Astrocyte (in vitro differentiated cells and primary cell): Measurements from ENCODE around the gene FMNL1. TPM values are rescaled to one million over a fixed set of nuclear protein-coding genes. Genes with fewer than 3 reads are reported as not detected.

ENCODE experiments used
- DNase-seq: peaks from one replicate; pipeline ENCODE4 v3.0.0-alpha.2; 2010; ENCODE audit warnings: low read depth
- FAIRE-seq: peaks from 2 replicates; lab custom pipeline; 2011; peaks lifted over from hg19 to GRCh38; lab: Jason Lieb, UNC
- H2AFZ ChIP-seq: 2 replicates; pipeline ENCODE4 v1.6.0; 2012; ENCODE audit warnings: low read depth, low read length, inconsistent platforms
- H3K27ac ChIP-seq: 2 replicates; pipeline ENCODE4 v1.5.1; 2011; ENCODE audit warnings: low read depth, low read length, inconsistent platforms
- H3K27me3 ChIP-seq: 2 replicates; pipeline ENCODE4 v1.6.0; 2011; ENCODE audit warnings: low read length, inconsistent platforms; ENCODE audit not compliant: insufficient read depth
- H3K36me3 ChIP-seq: 2 replicates; pipeline ENCODE4 v1.5.1; 2011; ENCODE audit warnings: low read length, inconsistent platforms; ENCODE audit not compliant: insufficient read depth
- H3K4me1 ChIP-seq: 2 replicates; pipeline ENCODE4 v1.5.1; 2011; ENCODE audit warnings: low read length, inconsistent platforms; ENCODE audit not compliant: insufficient read depth
- H3K4me2 ChIP-seq: 2 replicates; pipeline ENCODE4 v1.6.0; 2012; ENCODE audit warnings: low read length, inconsistent platforms
- H3K4me3 ChIP-seq: 2 replicates; pipeline ENCODE4 v1.5.1; 2011; ENCODE audit warnings: low read depth, mild to moderate bottlenecking, low read length, inconsistent platforms; ENCODE audit not compliant: insufficient read depth
- H3K79me2 ChIP-seq: 2 replicates; pipeline ENCODE4 v1.6.0; 2012; ENCODE audit warnings: mild to moderate bottlenecking, low read length, inconsistent platforms; ENCODE audit not compliant: insufficient read depth
- H3K9ac ChIP-seq: 2 replicates; pipeline ENCODE4 v1.6.0; 2012; ENCODE audit warnings: mild to moderate bottlenecking, low read length, inconsistent platforms
- H3K9me3 ChIP-seq: 2 replicates; pipeline ENCODE4 v1.5.1; 2012; ENCODE audit warnings: low read depth, mild to moderate bottlenecking, low read length, inconsistent platforms; ENCODE audit not compliant: insufficient read depth
- H4K20me1 ChIP-seq: 2 replicates; pipeline ENCODE4 v1.6.0; 2012; ENCODE audit warnings: low read length, inconsistent platforms; ENCODE audit not compliant: insufficient read depth
- H3K27ac Mint-ChIP-seq: one replicate; pipeline ENCODE4 v1.8.0; 2021; ENCODE audit warnings: mild to moderate bottlenecking, mixed read lengths; ENCODE audit not compliant: unreplicated experiment
- H3K27me3 Mint-ChIP-seq: one replicate; pipeline ENCODE4 v1.8.0; 2021; ENCODE audit warnings: low read depth, mixed read lengths; ENCODE audit not compliant: unreplicated experiment
- H3K36me3 Mint-ChIP-seq: one replicate; pipeline ENCODE4 v1.8.0; 2021; ENCODE audit warnings: low read depth, mixed read lengths; ENCODE audit not compliant: unreplicated experiment
- H3K4me1 Mint-ChIP-seq: one replicate; pipeline ENCODE4 v1.8.0; 2021; ENCODE audit warnings: low read depth, mixed read lengths; ENCODE audit not compliant: unreplicated experiment
- H3K4me3 Mint-ChIP-seq: one replicate; pipeline ENCODE4 v1.8.0; 2021; ENCODE audit warnings: mild to moderate bottlenecking, moderate library complexity, mixed read lengths; ENCODE audit not compliant: unreplicated experiment
- H3K9me3 Mint-ChIP-seq: one replicate; pipeline ENCODE4 v1.8.0; 2021; ENCODE audit warnings: mild to moderate bottlenecking, mixed read lengths; ENCODE audit not compliant: unreplicated experiment
- EZH2 ChIP-seq: IDR thresholded peaks from 2 replicates; pipeline ENCODE4 v1.6.1; 2012; ENCODE audit warnings: mild to moderate bottlenecking, low read length, inconsistent platforms; ENCODE audit not compliant: insufficient read depth
- total RNA-seq: library from RNA; stranded (reverse); gene quantifications from 2 replicates; pipeline ENCODE4 v1.2.1, GENCODE V29; 2021
- TF ChIP-seq, protein P1 (sequence below): IDR thresholded peaks from 2 replicates; pipeline ENCODE4 v1.5.1; 2011; ENCODE audit warnings: low read depth, mild to moderate bottlenecking, inconsistent platforms, low read length, moderate library complexity; ENCODE audit not compliant: insufficient read depth

The FMNL1 gene
- total RNA-seq, 1 donor from 2014 or later = 4.0 TPM

DNA sequence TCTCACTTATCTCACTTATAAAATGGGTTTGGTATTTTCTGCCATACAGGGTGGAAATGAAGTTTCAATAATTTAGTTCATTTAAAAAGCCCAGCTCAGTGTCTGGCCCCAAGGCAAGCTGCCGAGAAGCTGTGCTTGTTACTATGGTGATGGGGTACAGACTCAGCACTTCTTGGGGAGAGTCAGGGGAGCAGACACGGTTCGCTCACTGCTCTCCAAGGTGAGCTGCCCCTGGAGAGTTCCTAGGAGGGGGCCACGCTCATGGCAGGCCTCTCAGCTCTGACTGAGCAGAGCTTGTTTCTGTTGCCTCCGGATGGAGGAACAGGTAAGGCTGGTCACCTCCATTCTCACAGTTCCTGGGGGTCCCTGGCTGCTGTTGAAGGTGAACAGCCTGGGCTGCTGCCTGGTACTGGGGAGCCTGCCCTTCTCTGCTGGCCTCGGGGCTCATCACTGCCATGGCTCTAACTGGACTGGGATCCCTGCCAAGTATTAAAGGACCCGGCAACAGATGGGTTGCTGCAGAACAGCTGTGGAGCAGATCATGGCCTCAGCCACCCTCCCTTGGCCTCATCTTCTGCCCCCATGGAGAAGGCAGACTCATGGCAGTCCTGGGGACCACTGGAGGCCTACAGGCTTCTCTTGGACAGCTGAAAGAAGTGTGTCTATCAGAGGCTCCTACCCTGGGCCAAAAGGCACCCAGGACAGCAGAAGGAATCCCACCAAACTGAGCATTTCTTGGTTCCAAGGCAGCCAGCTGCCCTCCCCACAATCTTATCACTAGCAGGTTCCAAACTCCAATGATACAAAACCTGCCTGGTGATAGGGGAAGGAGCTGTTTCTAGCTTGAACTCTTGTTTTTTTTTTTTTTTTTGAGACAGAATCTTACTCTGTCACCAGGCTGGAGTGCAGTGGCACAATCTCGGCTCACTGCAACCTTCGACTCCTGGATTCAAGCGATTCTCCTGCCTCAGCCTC, 66.1 kb downstream of the FMNL1 start:
- Mint-ChIP-seq H3K27ac (no peak overlapping the region), H3K36me3 (peaks cover 33% of the 10 kb centered on the region), H3K9me3 (no peaks in the 10 kb centered on the region), H3K27me3 (no peaks in the 10 kb centered on the region), H3K4me3 (no peak overlapping the region), H3K4me1 (peaks cover 27% of the 10 kb centered on the region)
- Histone ChIP-seq H4K20me1 (peaks cover 77% of the 10 kb centered on the region), H3K4me3 (no peak overlapping the region), H3K9me3 (peaks cover 2% of the 10 kb centered on the region), H3K27me3 (no peaks in the 10 kb centered on the region), H3K4me2 (no peak overlapping the region), H3K36me3 (peaks cover 37% of the 10 kb centered on the region), H2AFZ (no peak overlapping the region), H3K79me2 (peaks cover 56% of the 10 kb centered on the region), H3K27ac (no peak overlapping the region), H3K4me1 (peaks cover 14% of the 10 kb centered on the region), H3K9ac (no peak overlapping the region)
- FAIRE-seq (no peak), DNase-seq (no peak)
- no peak for TF ChIP-seq EZH2
- TF ChIP-seq, protein P1, sequence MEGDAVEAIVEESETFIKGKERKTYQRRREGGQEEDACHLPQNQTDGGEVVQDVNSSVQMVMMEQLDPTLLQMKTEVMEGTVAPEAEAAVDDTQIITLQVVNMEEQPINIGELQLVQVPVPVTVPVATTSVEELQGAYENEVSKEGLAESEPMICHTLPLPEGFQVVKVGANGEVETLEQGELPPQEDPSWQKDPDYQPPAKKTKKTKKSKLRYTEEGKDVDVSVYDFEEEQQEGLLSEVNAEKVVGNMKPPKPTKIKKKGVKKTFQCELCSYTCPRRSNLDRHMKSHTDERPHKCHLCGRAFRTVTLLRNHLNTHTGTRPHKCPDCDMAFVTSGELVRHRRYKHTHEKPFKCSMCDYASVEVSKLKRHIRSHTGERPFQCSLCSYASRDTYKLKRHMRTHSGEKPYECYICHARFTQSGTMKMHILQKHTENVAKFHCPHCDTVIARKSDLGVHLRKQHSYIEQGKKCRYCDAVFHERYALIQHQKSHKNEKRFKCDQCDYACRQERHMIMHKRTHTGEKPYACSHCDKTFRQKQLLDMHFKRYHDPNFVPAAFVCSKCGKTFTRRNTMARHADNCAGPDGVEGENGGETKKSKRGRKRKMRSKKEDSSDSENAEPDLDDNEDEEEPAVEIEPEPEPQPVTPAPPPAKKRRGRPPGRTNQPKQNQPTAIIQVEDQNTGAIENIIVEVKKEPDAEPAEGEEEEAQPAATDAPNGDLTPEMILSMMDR = no peak

- Mint-ChIP-seq H3K4me3 (no peak overlapping the region), H3K36me3 (peaks cover 36% of the 10 kb centered on the region), H3K27me3 (no peaks in the 10 kb centered on the region), H3K9me3 (no peaks in the 10 kb centered on the region), H3K27ac (peak overlapping the region; percentile 66), H3K4me1 (peaks cover 30% of the 10 kb centered on the region)
- H2AFZ ChIP-seq = no peak overlapping the region
- H3K4me1 ChIP-seq = peaks cover 14% of the 10 kb centered on the region
- H3K79me2 ChIP-seq = peaks cover 65% of the 10 kb centered on the region
- FAIRE-seq (no peak), DNase-seq (peak; percentile 23)
- H3K36me3 ChIP-seq = peaks cover 32% of the 10 kb centered on the region
- H3K4me3 ChIP-seq = no peak overlapping the region
- TF ChIP-seq EZH2 = no peak
- TF ChIP-seq, protein P1 = no peak
- peaks cover 2% of the 10 kb centered on the region for H3K9me3 ChIP-seq
- no peak overlapping the region for H3K27ac ChIP-seq
- no peaks in the 10 kb centered on the region for H3K27me3 ChIP-seq
- peaks cover 77% of the 10 kb centered on the region for H4K20me1 ChIP-seq
- no peak overlapping the region for H3K9ac ChIP-seq
- no peak overlapping the region for H3K4me2 ChIP-seq
Measured at GRCh38 chr17:45288825-45289224, 67.1 kb downstream of the FMNL1 start.
